ENCODE data around the gene DDR2.

DDR2 gene

GRCh38 chr1:162629077-162629627 lies 3.1 kb upstream of the DDR2 start:
- DNase-seq (ENCODE audit: low read depth, low spot score): no peak

- DNase-seq (ENCODE audit: low read depth, low spot score): peak; percentile 36
These were observed 2.6 kb upstream of the DDR2 start for GRCh38 chr1:162629651-162630050.

- peak; percentile 51 for DNase-seq (ENCODE audit: low read depth, low spot score)
These were observed 595 bp upstream of the DDR2 start for GRCh38 chr1:162631546-162632191.

GRCh38 chr1:162632698-162633080 lies 425 bp downstream of the DDR2 start:
- DNase-seq (ENCODE audit: low read depth, low spot score): no peak

- no peak for DNase-seq (ENCODE audit: low read depth, low spot score)
These were observed 958 bp downstream of the DDR2 start for GRCh38 chr1:162633081-162633762.

GRCh38 chr1:162635418-162635817 lies 3.2 kb downstream of the DDR2 start:
- no peak for DNase-seq (ENCODE audit: low read depth, low spot score)

GRCh38 chr1:162639718-162640117 lies 7.5 kb downstream of the DDR2 start:
- DNase-seq (ENCODE audit: low read depth, low spot score): no peak

- DNase-seq (ENCODE audit: low read depth, low spot score): no peak
These were observed 8.8 kb downstream of the DDR2 start for GRCh38 chr1:162641114-162641513.

- DNase-seq (ENCODE audit: low read depth, low spot score): no peak
These were observed 12.7 kb downstream of the DDR2 start for GRCh38 chr1:162644986-162645314.

GRCh38 chr1:162645666-162646065 lies 13.4 kb downstream of the DDR2 start:
- DNase-seq (ENCODE audit: low read depth, low spot score): no peak

- DNase-seq (ENCODE audit: low read depth, low spot score): no peak
These were observed 17.3 kb downstream of the DDR2 start for GRCh38 chr1:162649583-162649982.

- no peak for DNase-seq (ENCODE audit: low read depth, low spot score)
These were observed 22.8 kb downstream of the DDR2 start for GRCh38 chr1:162654915-162655620.

- DNase-seq (ENCODE audit: low read depth, low spot score): no peak
These were observed 24.0 kb downstream of the DDR2 start for GRCh38 chr1:162656266-162656665.

GRCh38 chr1:162660574-162660973 lies 28.3 kb downstream of the DDR2 start:
- DNase-seq (ENCODE audit: low read depth, low spot score): no peak

GRCh38 chr1:162661336-162661735 lies 29.1 kb downstream of the DDR2 start:
- DNase-seq (ENCODE audit: low read depth, low spot score): no peak

- DNase-seq (ENCODE audit: low read depth, low spot score): no peak
These were observed 29.7 kb downstream of the DDR2 start for GRCh38 chr1:162662013-162662412.

- no peak for DNase-seq (ENCODE audit: low read depth, low spot score)
These were observed 30.8 kb downstream of the DDR2 start for GRCh38 chr1:162663086-162663485.

- DNase-seq (ENCODE audit: low read depth, low spot score): no peak
These were observed 31.4 kb downstream of the DDR2 start for GRCh38 chr1:162663589-162664106.

- no peak for DNase-seq (ENCODE audit: low read depth, low spot score)
These were observed 33.9 kb downstream of the DDR2 start for GRCh38 chr1:162666006-162666645.

- no peak for DNase-seq (ENCODE audit: low read depth, low spot score)
These were observed 35.3 kb downstream of the DDR2 start for GRCh38 chr1:162667381-162668080.

GRCh38 chr1:162670928-162671663 lies 38.8 kb downstream of the DDR2 start:
- DNase-seq (ENCODE audit: low read depth, low spot score): no peak
